ENCODE results near the gene WWOX. TPM values are rescaled to one million over a fixed set of nuclear protein-coding genes. Genes with fewer than 3 reads are reported as not detected.

Gene WWOX
- polyA plus RNA-seq, 1 donor (not counting 4 experiments of a cell fraction or from before 2014, with no cell fraction given), result 5.1 TPM

DNA sequence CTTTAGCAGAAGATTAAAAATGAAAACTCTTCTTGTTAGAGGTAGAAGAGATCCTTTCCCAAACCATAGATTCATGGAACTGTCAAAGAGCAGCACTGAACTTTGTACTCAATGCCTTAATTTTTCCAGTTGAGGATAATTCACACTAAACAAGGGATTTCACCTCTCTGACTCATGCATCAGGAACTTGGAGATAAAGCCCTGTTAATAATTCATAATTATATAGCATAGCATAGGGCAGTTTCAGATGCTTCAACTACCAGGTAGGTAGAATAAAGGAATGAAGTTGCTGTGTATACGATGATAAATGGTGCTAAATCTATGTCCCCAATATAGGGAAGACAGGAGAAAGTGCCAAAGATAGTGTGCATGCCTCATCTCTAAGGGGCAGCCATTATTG is 1050.7 kb downstream of the WWOX start:
- FAIRE-seq (no peak), DNase-seq (ENCODE audit: low read depth, low spot score) (no peak)
- no peaks in the 10 kb centered on the region for H3K36me3 ChIP-seq (ENCODE audit: control insufficient read depth in 2 of 2, extremely low read depth in 1 of 2, insufficient read depth in 2 of 2, low read length in 2 of 2)
- H4K20me1 ChIP-seq (ENCODE audit: control insufficient read depth, extremely low read depth, insufficient read depth, low read length), result no peaks in the 10 kb centered on the region
- H2AFZ ChIP-seq (ENCODE audit: control insufficient read depth, low read length), result no peak overlapping the region
- H3K4me1 ChIP-seq (ENCODE audit: control insufficient read depth, extremely low read depth, insufficient read depth, low read length), result no peaks in the 10 kb centered on the region
- no peak overlapping the region for H3K27ac ChIP-seq (ENCODE audit: control insufficient read depth, insufficient read depth, low read length)
- no peak overlapping the region for H3K9ac ChIP-seq (ENCODE audit: control insufficient read depth, extremely low read depth, insufficient read depth, low read length)
- H3K4me2 ChIP-seq (ENCODE audit: control insufficient read depth, extremely low read depth, insufficient read depth, low read depth, low read length), result no peak overlapping the region
- H3K4me3 ChIP-seq (ENCODE audit: control insufficient read depth in 2 of 3, extremely low read depth in 1 of 3, insufficient read depth in 2 of 3, low read depth in 1 of 3, low read length in 3 of 3), result no peak overlapping the region
- no peak for TF ChIP-seq EZH2 (IDR thresholded peaks at IDR 0.05; ENCODE audit: low read length)
- TF ChIP-seq, protein P1, sequence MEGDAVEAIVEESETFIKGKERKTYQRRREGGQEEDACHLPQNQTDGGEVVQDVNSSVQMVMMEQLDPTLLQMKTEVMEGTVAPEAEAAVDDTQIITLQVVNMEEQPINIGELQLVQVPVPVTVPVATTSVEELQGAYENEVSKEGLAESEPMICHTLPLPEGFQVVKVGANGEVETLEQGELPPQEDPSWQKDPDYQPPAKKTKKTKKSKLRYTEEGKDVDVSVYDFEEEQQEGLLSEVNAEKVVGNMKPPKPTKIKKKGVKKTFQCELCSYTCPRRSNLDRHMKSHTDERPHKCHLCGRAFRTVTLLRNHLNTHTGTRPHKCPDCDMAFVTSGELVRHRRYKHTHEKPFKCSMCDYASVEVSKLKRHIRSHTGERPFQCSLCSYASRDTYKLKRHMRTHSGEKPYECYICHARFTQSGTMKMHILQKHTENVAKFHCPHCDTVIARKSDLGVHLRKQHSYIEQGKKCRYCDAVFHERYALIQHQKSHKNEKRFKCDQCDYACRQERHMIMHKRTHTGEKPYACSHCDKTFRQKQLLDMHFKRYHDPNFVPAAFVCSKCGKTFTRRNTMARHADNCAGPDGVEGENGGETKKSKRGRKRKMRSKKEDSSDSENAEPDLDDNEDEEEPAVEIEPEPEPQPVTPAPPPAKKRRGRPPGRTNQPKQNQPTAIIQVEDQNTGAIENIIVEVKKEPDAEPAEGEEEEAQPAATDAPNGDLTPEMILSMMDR (optimal IDR thresholded peaks at IDR 0.05 in 1 of 3, IDR thresholded peaks at IDR 0.05 in 1 of 3, conservative IDR thresholded peaks at IDR 0.05 in 1 of 3; ENCODE audit: extremely low read depth in 1 of 3, insufficient read depth in 2 of 3, low read length in 3 of 3), result no peak
- no peaks in the 10 kb centered on the region for H3K79me2 ChIP-seq (ENCODE audit: control insufficient read depth, insufficient read depth, low read length)
- no peaks in the 10 kb centered on the region for H3K9me3 ChIP-seq (ENCODE audit: control insufficient read depth, low read depth, low read length)
- H3K9me1 ChIP-seq (ENCODE audit: control insufficient read depth, extremely low read depth, insufficient read depth, low read length), result no peaks in the 10 kb centered on the region
- H3K27me3 ChIP-seq (ENCODE audit: control insufficient read depth, extremely low read depth, insufficient read depth, low read length), result no peaks in the 10 kb centered on the region
- dilution Hi-C loops (cut with MboI; ENCODE audit: extremely low pct_ligation_motif_present, low sequenced_read_pairs), result no loop called here

DNA sequence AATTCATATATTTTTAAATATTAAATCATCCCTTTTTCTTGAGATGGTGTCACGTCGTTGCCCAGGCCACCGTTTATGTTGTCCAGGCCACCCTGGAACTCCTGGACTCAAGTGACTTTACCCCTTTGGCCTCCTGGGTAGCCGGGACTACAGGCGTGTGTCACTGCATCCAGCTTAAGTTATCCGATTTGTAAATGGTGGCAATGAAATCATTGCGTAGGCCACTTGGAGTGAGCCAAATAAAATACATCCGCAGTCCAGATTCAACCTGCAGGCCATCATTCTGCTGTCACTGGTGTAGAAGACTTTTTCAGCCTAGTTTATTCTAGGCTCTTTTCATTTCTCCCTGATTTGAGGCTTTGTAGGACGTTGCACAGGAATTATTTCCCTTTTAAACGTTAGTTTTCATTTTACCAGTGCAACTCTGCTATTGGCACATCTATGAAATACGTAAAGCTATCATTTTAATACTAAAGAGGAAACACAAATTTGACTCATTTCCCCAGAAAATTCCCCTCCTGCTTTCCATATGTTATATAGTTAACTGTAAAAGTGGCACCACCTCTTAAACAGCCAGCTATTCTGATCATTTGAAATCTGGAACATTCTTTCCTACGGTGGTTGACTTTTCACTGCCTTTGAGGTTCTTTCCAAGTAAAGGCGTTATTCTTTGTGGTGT is 1051.3 kb downstream of the WWOX start:
- no peaks in the 10 kb centered on the region for H3K36me3 ChIP-seq (ENCODE audit: control insufficient read depth in 2 of 2, extremely low read depth in 1 of 2, insufficient read depth in 2 of 2, low read length in 2 of 2)
- no peaks in the 10 kb centered on the region for H3K9me1 ChIP-seq (ENCODE audit: control insufficient read depth, extremely low read depth, insufficient read depth, low read length)
- H4K20me1 ChIP-seq (ENCODE audit: control insufficient read depth, extremely low read depth, insufficient read depth, low read length), result no peaks in the 10 kb centered on the region
- H3K4me1 ChIP-seq (ENCODE audit: control insufficient read depth, extremely low read depth, insufficient read depth, low read length), result no peaks in the 10 kb centered on the region
- DNase-seq (ENCODE audit: low read depth, low spot score) (no peak), FAIRE-seq (no peak)
- no peak overlapping the region for H3K4me3 ChIP-seq (ENCODE audit: control insufficient read depth in 2 of 3, extremely low read depth in 1 of 3, insufficient read depth in 2 of 3, low read depth in 1 of 3, low read length in 3 of 3)
- no peaks in the 10 kb centered on the region for H3K9me3 ChIP-seq (ENCODE audit: control insufficient read depth, low read depth, low read length)
- dilution Hi-C loops (cut with MboI; ENCODE audit: extremely low pct_ligation_motif_present, low sequenced_read_pairs), result no loop called here
- no peaks in the 10 kb centered on the region for H3K27me3 ChIP-seq (ENCODE audit: control insufficient read depth, extremely low read depth, insufficient read depth, low read length)
- H3K9ac ChIP-seq (ENCODE audit: control insufficient read depth, extremely low read depth, insufficient read depth, low read length), result no peak overlapping the region
- H2AFZ ChIP-seq (ENCODE audit: control insufficient read depth, low read length), result no peak overlapping the region
- H3K27ac ChIP-seq (ENCODE audit: control insufficient read depth, insufficient read depth, low read length), result no peak overlapping the region
- no peak overlapping the region for H3K4me2 ChIP-seq (ENCODE audit: control insufficient read depth, extremely low read depth, insufficient read depth, low read depth, low read length)
- TF ChIP-seq, protein P1 (optimal IDR thresholded peaks at IDR 0.05 in 1 of 3, IDR thresholded peaks at IDR 0.05 in 1 of 3, conservative IDR thresholded peaks at IDR 0.05 in 1 of 3; ENCODE audit: extremely low read depth in 1 of 3, insufficient read depth in 2 of 3, low read length in 3 of 3), result no peak
- no peak for TF ChIP-seq EZH2 (IDR thresholded peaks at IDR 0.05; ENCODE audit: low read length)
- H3K79me2 ChIP-seq (ENCODE audit: control insufficient read depth, insufficient read depth, low read length), result no peaks in the 10 kb centered on the region

Data from keratinocyte (primary cell).